T-helper 17 cell (primary cell): Measurements from ENCODE around the gene MUC5B. TPM values are rescaled to one million over a fixed set of nuclear protein-coding genes. Genes with fewer than 3 reads are reported as not detected.
A peak's percentile ranks its signal among the peaks of the same experiment; 100 is the strongest.

Experiments used
- ATAC-seq: fragments of 150-1000 bp; cut with Tn5 transposase; 2 replicates; pipeline ENCODE4 v1.10.0; 2021; ENCODE audit warnings: mild to moderate bottlenecking, moderate library complexity
- DNase-seq, 3 donors: peaks; one replicate each; pipeline versions ENCODE4 v3.0.0 to v3.0.0-alpha.2; 2020 to 2021
- H3K9me3 ChIP-seq: one replicate; pipeline ENCODE4 v1.7.0; 2013; ENCODE audit warnings: low read length, mild to moderate bottlenecking; ENCODE audit not compliant: control insufficient read depth, poor library complexity, severe bottlenecking
- H3K27ac Mint-ChIP-seq: one replicate; pipeline ENCODE4 v1.8.0; 2022; ENCODE audit warnings: mild to moderate bottlenecking, moderate library complexity, mixed read lengths
- H3K27me3 Mint-ChIP-seq: one replicate; pipeline ENCODE4 v1.8.0; 2022; ENCODE audit warnings: mixed read lengths
- H3K36me3 Mint-ChIP-seq: one replicate; pipeline ENCODE4 v1.8.0; 2022; ENCODE audit warnings: low read depth, mixed read lengths
- H3K4me1 Mint-ChIP-seq: one replicate; pipeline ENCODE4 v1.8.0; 2022; ENCODE audit warnings: mild to moderate bottlenecking, mixed read lengths
- H3K4me3 Mint-ChIP-seq: one replicate; pipeline ENCODE4 v1.8.0; 2022; ENCODE audit warnings: mild to moderate bottlenecking, moderate library complexity, mixed read lengths
- total RNA-seq, 4 donors: library from RNA in 2 of 4; stranded (reverse) in 2 of 4; gene quantifications; one replicate each; pipeline ENCODE4 v1.2.3 and lab custom pipeline; 2022 to 2026

MUC5B gene
- total RNA-seq, 2 donors from 2014 or later, result not detected

DNA sequence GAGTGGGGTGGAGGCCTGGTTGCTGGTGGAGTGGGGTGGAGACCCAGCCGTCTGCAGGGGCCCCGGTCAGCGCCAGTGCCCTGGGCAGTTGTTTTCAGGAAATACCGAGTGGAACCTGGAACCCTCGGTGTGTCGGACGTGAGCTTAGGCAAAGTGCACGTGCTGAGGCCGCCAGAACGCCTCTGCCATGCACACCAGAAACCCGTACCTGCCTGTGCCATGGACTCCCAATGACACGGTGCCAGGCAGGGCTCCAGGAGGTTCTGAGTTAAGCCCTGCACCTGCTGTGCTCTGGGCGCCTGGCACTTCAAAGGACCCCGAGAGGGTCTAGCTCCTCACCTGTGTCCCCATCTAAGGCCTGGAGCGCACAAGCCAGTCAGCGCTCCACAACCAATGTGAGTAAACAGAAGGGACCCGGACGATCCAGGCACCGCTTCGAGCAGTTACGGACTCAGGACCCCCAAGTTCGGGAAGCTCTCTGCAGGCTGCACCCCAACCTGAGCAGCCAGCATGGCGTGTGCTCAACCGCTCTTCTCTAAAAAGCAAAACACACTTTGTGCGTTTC lies 74.2 kb downstream of the MUC5B start:
- Mint-ChIP-seq H3K4me3 (no peak overlapping the region), H3K27me3 (no peaks in the 10 kb centered on the region), H3K36me3 (peaks cover 3% of the 10 kb centered on the region), H3K4me1 (peaks cover 16% of the 10 kb centered on the region), H3K27ac (no peak overlapping the region)
- H3K9me3 ChIP-seq, result no peaks in the 10 kb centered on the region
- ATAC-seq (no peak), DNase-seq (peak in 1 of 3 donors; percentile 5)

DNA sequence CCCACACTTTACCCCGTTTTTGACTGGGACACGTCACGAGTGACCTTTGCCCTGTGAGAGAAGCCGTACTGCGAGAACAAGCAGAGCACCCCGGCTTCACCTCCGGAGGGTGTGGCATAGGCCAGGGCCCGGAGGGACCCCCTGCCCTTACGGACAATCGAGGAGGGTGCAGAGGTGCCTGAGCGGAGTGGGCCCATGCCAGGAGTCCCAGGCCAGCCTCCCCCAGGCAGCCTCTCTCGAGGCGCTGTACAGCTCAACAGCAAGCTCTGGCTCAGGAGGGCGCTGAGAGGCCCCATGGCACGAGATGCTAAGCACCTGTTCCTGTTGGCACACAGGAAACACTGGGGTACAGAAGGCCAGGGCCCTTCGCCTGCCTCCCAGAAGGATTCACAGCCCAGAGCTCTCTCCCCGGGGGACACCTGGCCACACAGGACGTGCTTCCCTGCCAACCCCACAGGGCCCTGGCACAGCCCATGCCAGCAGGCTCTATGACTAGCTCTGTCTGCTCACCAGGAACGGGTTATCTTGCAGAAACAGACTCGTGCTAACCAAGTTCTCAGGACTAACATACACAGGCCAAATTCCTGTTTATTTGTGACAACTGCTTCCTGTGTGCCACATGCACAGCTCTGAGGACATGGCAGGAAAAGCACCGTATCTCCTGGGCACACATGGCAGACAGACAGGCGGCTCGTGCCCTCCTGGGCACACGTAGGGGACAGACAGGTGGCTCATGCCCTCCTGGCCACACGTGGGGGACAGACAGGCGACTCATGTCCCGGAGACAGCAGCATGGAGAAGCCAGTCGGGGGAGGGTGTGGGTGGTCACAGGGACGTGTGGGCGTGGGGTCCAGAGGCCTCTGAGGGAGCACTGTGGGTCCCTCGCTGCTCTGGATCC lies 75.0 kb downstream of the MUC5B start:
- Mint-ChIP-seq H3K4me3 (no peak overlapping the region), H3K36me3 (no peaks in the 10 kb centered on the region), H3K27me3 (no peaks in the 10 kb centered on the region), H3K27ac (peak overlapping the region; percentile 51), H3K4me1 (peaks cover 14% of the 10 kb centered on the region)
- H3K9me3 ChIP-seq, result no peaks in the 10 kb centered on the region
- no peak for DNase-seq
- no peak for ATAC-seq

DNA sequence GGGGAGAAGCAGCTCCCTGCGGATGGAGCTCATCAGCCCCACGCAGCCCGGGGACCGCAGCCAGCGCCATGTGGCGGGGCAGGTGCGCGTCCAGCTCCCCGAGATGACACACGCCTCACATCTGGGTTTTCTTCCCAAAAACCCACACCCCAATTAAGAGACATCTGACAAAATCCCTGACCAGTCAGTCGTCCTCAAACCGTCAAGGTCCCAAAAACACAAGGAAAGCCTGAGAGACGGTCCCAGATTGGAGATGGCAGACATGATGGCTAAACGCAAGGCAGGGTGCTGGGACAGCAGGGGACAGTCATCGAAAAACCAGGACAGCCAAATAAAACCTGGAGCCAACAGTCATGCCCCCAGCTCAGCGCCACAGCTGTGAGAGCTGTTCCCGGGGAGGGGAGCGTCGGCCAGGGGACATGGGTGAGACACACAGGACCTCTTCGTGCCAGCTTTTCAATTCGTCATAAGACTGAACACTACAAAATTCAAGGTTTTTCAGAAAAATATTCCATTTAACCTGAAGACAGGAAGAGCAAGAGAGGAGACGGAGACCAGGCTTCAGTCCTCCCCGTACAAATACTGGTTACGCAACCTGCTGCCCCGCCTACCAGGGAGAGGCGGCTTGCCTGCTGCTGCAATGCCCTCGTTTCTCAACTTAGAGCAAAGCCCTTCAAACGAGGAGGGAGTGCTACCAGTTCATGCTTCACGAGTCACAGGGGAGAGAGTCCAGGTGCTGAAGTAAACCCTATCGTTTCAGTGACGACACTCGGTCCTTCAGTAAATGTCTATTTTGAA lies 76.0 kb downstream of the MUC5B start:
- ATAC-seq (no peak), DNase-seq (no peak)
- Mint-ChIP-seq H3K27ac (no peak overlapping the region), H3K36me3 (no peaks in the 10 kb centered on the region), H3K4me3 (no peak overlapping the region), H3K27me3 (no peaks in the 10 kb centered on the region), H3K4me1 (peaks cover 20% of the 10 kb centered on the region)
- H3K9me3 ChIP-seq, result no peaks in the 10 kb centered on the region

- H3K9me3 ChIP-seq, result no peaks in the 10 kb centered on the region
- Mint-ChIP-seq H3K4me3 (no peak overlapping the region), H3K36me3 (no peaks in the 10 kb centered on the region), H3K27ac (no peak overlapping the region), H3K27me3 (no peaks in the 10 kb centered on the region), H3K4me1 (peaks cover 20% of the 10 kb centered on the region)
- DNase-seq, result no peak
- ATAC-seq, result no peak
Measured at GRCh38 chr11:1299621-1300020, 76.8 kb downstream of the MUC5B start.

DNA sequence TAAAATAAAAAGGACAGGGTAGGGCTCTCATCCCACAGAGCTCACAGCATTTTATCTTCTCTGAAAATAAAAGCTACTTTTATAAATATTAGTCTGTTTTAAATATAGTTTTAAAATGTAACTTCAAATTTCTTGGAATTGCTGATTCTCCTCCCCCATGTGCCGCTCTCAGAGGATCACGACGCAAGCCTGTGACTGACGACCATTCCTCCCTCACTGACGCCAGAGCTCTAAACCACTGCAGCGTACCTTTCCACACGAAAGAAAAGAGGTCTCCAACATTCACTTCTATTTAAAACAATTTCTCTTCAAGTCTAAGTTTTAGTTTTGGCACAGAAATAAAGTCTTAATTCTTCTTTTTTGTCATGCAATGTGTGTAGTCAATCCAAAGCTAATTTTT lies 77.3 kb downstream of the MUC5B start:
- H3K27me3 Mint-ChIP-seq, result no peaks in the 10 kb centered on the region
- no peak overlapping the region for H3K4me3 Mint-ChIP-seq
- no peak for DNase-seq
- no peaks in the 10 kb centered on the region for H3K9me3 ChIP-seq
- no peak for ATAC-seq
- no peaks in the 10 kb centered on the region for H3K36me3 Mint-ChIP-seq
- H3K27ac Mint-ChIP-seq, result no peak overlapping the region
- H3K4me1 Mint-ChIP-seq, result peaks cover 24% of the 10 kb centered on the region

DNA sequence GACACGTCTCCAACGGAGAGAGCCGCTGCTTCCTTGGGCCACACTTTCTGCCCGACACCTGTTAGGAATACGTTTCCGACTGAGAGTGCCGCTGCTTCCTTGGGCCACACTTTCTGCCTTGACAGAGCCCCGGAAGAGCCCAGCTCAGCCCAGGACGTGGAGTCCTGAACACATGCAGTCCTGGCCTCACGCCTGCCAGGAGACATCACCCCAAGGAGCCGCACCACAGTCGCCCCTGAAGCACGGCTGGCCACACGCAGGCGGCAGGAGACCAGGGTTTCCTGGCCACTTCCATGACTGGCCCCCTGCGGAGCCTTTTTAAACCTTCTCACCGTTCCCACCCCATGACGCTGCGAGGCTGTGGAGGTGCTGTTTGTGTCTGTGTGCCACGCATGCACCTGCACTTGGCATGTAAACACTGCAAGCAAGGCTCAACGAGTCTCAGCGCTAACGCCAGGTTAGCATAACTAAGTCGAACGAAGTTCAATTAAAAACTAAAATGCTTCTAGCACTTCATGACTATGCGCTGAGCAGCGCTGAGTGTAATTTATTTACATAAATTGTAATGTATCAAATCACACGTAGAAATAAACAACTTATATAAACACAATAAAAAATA lies 77.8 kb downstream of the MUC5B start:
- DNase-seq, result no peak
- no peak overlapping the region for H3K27ac Mint-ChIP-seq
- peaks cover 25% of the 10 kb centered on the region for H3K4me1 Mint-ChIP-seq
- ATAC-seq, result no peak
- no peaks in the 10 kb centered on the region for H3K36me3 Mint-ChIP-seq
- no peaks in the 10 kb centered on the region for H3K9me3 ChIP-seq
- H3K27me3 Mint-ChIP-seq, result no peaks in the 10 kb centered on the region
- H3K4me3 Mint-ChIP-seq, result no peak overlapping the region

GRCh38 chr11:1301220-1302000 lies 78.5 kb downstream of the MUC5B start:
- H3K4me3 Mint-ChIP-seq, result no peak overlapping the region
- H3K27ac Mint-ChIP-seq, result no peak overlapping the region
- H3K4me1 Mint-ChIP-seq, result peaks cover 28% of the 10 kb centered on the region
- ATAC-seq (no peak), DNase-seq (no peak)
- no peaks in the 10 kb centered on the region for H3K36me3 Mint-ChIP-seq
- no peaks in the 10 kb centered on the region for H3K27me3 Mint-ChIP-seq
- no peaks in the 10 kb centered on the region for H3K9me3 ChIP-seq

- H3K9me3 ChIP-seq, result no peaks in the 10 kb centered on the region
- no peaks in the 10 kb centered on the region for H3K27me3 Mint-ChIP-seq
- H3K4me3 Mint-ChIP-seq, result no peak overlapping the region
- no peaks in the 10 kb centered on the region for H3K36me3 Mint-ChIP-seq
- H3K4me1 Mint-ChIP-seq, result peaks cover 31% of the 10 kb centered on the region
- H3K27ac Mint-ChIP-seq, result no peak overlapping the region
- DNase-seq, result no peak
- ATAC-seq, result no peak
Measured at GRCh38 chr11:1302041-1302460, 79.2 kb downstream of the MUC5B start.

GRCh38 chr11:1302461-1303125 lies 79.7 kb downstream of the MUC5B start:
- no peak overlapping the region for H3K4me3 Mint-ChIP-seq
- no peak for ATAC-seq
- no peaks in the 10 kb centered on the region for H3K27me3 Mint-ChIP-seq
- no peaks in the 10 kb centered on the region for H3K9me3 ChIP-seq
- peaks cover 37% of the 10 kb centered on the region for H3K4me1 Mint-ChIP-seq
- no peak for DNase-seq
- H3K36me3 Mint-ChIP-seq, result no peaks in the 10 kb centered on the region
- no peak overlapping the region for H3K27ac Mint-ChIP-seq

- no peak for ATAC-seq
- Mint-ChIP-seq H3K36me3 (no peaks in the 10 kb centered on the region), H3K27me3 (no peaks in the 10 kb centered on the region), H3K27ac (no peak overlapping the region), H3K4me1 (peaks cover 39% of the 10 kb centered on the region), H3K4me3 (no peak overlapping the region)
- no peak for DNase-seq
- no peaks in the 10 kb centered on the region for H3K9me3 ChIP-seq
Measured at GRCh38 chr11:1303126-1303821, 80.4 kb downstream of the MUC5B start.

GRCh38 chr11:1303973-1304372 lies 81.1 kb downstream of the MUC5B start:
- no peaks in the 10 kb centered on the region for H3K9me3 ChIP-seq
- Mint-ChIP-seq H3K36me3 (no peaks in the 10 kb centered on the region), H3K4me1 (peaks cover 42% of the 10 kb centered on the region), H3K4me3 (no peak overlapping the region), H3K27ac (no peak overlapping the region), H3K27me3 (no peaks in the 10 kb centered on the region)
- DNase-seq (no peak), ATAC-seq (no peak)

GRCh38 chr11:1304380-1304779 lies 81.5 kb downstream of the MUC5B start:
- no peaks in the 10 kb centered on the region for H3K27me3 Mint-ChIP-seq
- ATAC-seq, result no peak
- H3K36me3 Mint-ChIP-seq, result no peaks in the 10 kb centered on the region
- no peak overlapping the region for H3K27ac Mint-ChIP-seq
- H3K9me3 ChIP-seq, result no peaks in the 10 kb centered on the region
- H3K4me1 Mint-ChIP-seq, result peaks cover 42% of the 10 kb centered on the region
- DNase-seq, result no peak
- H3K4me3 Mint-ChIP-seq, result no peak overlapping the region
